HCT116 (cell line): ENCODE results near the gene ST3GAL3. TPM values are rescaled to one million over a fixed set of nuclear protein-coding genes. Genes with fewer than 3 reads are reported as not detected.

Experiments
- ATAC-seq: fragments of 200-7000 bp; cut with Tn5 transposase; 2 replicates; pipeline ENCODE4 v1.9.1; 2020; ENCODE audit warnings: mild to moderate bottlenecking, moderate library complexity
- BruUV-seq: library from RNA; stranded (reverse); fragments of 400-500 nt; replicated peaks from 2 replicates; lab custom pipeline; 2021; lab: Mats Ljungman, UMichigan
- CTCF ChIA-PET: fragments of 300-600 bp; sonication (Branson Sonifier 250); formaldehyde crosslinking; loops from one replicate; lab custom pipeline; 2021; ENCODE audit warnings: antibody characterized with exemption; lab: Charles Lee
- POLR2A ChIA-PET: fragments of 300-600, 350-600 bp; sonication (Branson Sonifier 250); formaldehyde crosslinking; loops from one replicate; lab custom pipeline; 2021; ENCODE audit warnings: antibody characterized with exemption; lab: Charles Lee
- RAD21 ChIA-PET, 2 experiments: fragments of 300-600 bp; sonication (Branson Sonifier 250); formaldehyde crosslinking; loops; one replicate each; lab custom pipeline; 2023; ENCODE audit warnings: low total read pairs in 2 of 2; ENCODE audit not compliant: uncharacterized antibody in 2 of 2, unreplicated experiment in 2 of 2, low non-redundant PET in 1 of 2; lab: Charles Lee
- DNase-seq: peaks from one replicate; pipeline ENCODE4 v3.0.0-alpha.2; 2010; ENCODE audit warnings: low read depth, low spot score
- H2AFZ ChIP-seq: fragments of 200-600 bp; shearing (Covaris generic), sonication (generic); 2 replicates; pipeline ENCODE4 v1.6.1; 2017; ENCODE audit warnings: low read depth, mixed run types, mixed read lengths, antibody characterized with exemption, low read length; ENCODE audit not compliant: poor library complexity, severe bottlenecking
- H3K27ac ChIP-seq: 2 replicates; pipeline ENCODE4 v1.5.1; 2012; ENCODE audit warnings: low read depth, low read length
- H3K27me3 ChIP-seq: fragments of 200-600 bp; sonication (generic); 2 replicates; pipeline ENCODE4 v1.6.1; 2016; ENCODE audit warnings: mixed run types, low read length, mixed read lengths; ENCODE audit not compliant: insufficient read depth
- H3K36me3 ChIP-seq, 2 experiments: fragments of 200-500 bp in 1 of 2; fragments of 200-600 bp in 1 of 2; sonication (Bioruptor generic) in 1 of 2; sonication (generic) in 1 of 2; 2 replicates each; pipeline versions ENCODE4 v1.5.1 to v1.6.1; 2014 to 2016; ENCODE audit warnings: low read length in 2 of 2, inconsistent platforms in 1 of 2, mixed read lengths in 1 of 2, mixed run types in 1 of 2; ENCODE audit not compliant: insufficient read depth in 2 of 2, control insufficient read depth in 1 of 2
- H3K4me1 ChIP-seq, 2 experiments: fragments of 200-600 bp in 1 of 2; sonication (generic) in 1 of 2; 2 replicates each; pipeline versions ENCODE4 v1.5.1 to v1.6.1; 2012 to 2017; ENCODE audit warnings: low read length in 2 of 2, inconsistent platforms in 1 of 2, mild to moderate bottlenecking in 1 of 2, mixed read lengths in 1 of 2, mixed run types in 1 of 2, moderate library complexity in 1 of 2; ENCODE audit not compliant: insufficient read depth in 2 of 2, control insufficient read depth in 1 of 2
- H3K4me2 ChIP-seq: fragments of 200-600 bp; sonication (generic); 2 replicates; pipeline ENCODE4 v1.6.1; 2017; ENCODE audit warnings: mixed run types, low read length, mixed read lengths
- H3K4me3 ChIP-seq, 2 experiments: fragments of 200-600 bp in 1 of 2; sonication (generic) in 1 of 2; replicated peaks in 1 of 2; 2 replicates each; pipeline ENCODE4 v1.5.1; 2011 to 2016; ENCODE audit warnings: low read length in 2 of 2, control low read depth in 1 of 2, low read depth in 1 of 2, mild to moderate bottlenecking in 1 of 2, mixed read lengths in 1 of 2, mixed run types in 1 of 2
- H3K79me2 ChIP-seq: fragments of 200-600 bp; sonication (generic); 2 replicates; pipeline ENCODE4 v1.6.1; 2017; ENCODE audit warnings: mild to moderate bottlenecking, mixed run types, low read length, moderate library complexity, mixed read lengths; ENCODE audit not compliant: insufficient read depth
- H3K9ac ChIP-seq: fragments of 200-600 bp; sonication (generic); 2 replicates; pipeline ENCODE4 v1.6.1; 2016; ENCODE audit warnings: low read length, mixed read lengths
- H3K9me2 ChIP-seq: fragments of 200-600 bp; sonication (generic), shearing (Covaris generic); 2 replicates; pipeline ENCODE4 v1.6.1; 2017; ENCODE audit warnings: mixed run types, mild to moderate bottlenecking, moderate library complexity; ENCODE audit not compliant: insufficient read depth
- H3K9me3 ChIP-seq, 2 experiments: fragments of 200-500 bp in 1 of 2; fragments of 200-600 bp in 1 of 2; sonication (Bioruptor generic) in 1 of 2; sonication (generic) in 1 of 2; 2 replicates each; pipeline ENCODE4 v1.6.1; 2014 to 2017; ENCODE audit warnings: low read length in 2 of 2, mixed read lengths in 2 of 2, inconsistent platforms in 1 of 2, low read depth in 1 of 2, mild to moderate bottlenecking in 1 of 2, mixed run types in 1 of 2, moderate library complexity in 1 of 2; ENCODE audit not compliant: control insufficient read depth in 1 of 2, insufficient read depth in 1 of 2
- H4K20me1 ChIP-seq: fragments of 200-600 bp; sonication (generic), shearing (Covaris generic); 2 replicates; pipeline ENCODE4 v1.6.1; 2017; ENCODE audit warnings: mixed run types, mild to moderate bottlenecking, moderate library complexity; ENCODE audit not compliant: insufficient read depth
- EGR1 ChIP-seq: IDR thresholded peaks from 2 replicates; pipeline ENCODE4 v1.6.1; 2012; ENCODE audit warnings: low read depth
- intact Hi-C: fragments of 100-400 bp; cut with micrococcal nuclease; formaldehyde crosslinking; loops from 2 replicates; pipeline ENCODE4 v1.10.0; 2022
- total RNA-seq: library from RNA; stranded (reverse); gene quantifications from one replicate; pipeline ENCODE4 v1.2.1, GENCODE V29; 2021; ENCODE audit not compliant: unreplicated experiment
- TF ChIP-seq, protein P1 (sequence below), 3 experiments: fragments of 200-600 bp in 1 of 3; sonication (generic) in 1 of 3; IDR thresholded peaks in 2 of 3; conservative IDR thresholded peaks in 1 of 3; 2 replicates each; pipeline ENCODE4 v1.5.1; 2012 to 2017; ENCODE audit warnings: low read depth in 2 of 3, low read length in 2 of 3, antibody characterized with exemption in 1 of 3, borderline replicate concordance in 1 of 3, control low read depth in 1 of 3, mild to moderate bottlenecking in 1 of 3, mixed read lengths in 1 of 3, mixed run types in 1 of 3, moderate library complexity in 1 of 3; ENCODE audit not compliant: insufficient read depth in 1 of 3

ST3GAL3 gene
- total RNA-seq, 1 experiment from 2014 or later = 7.2 TPM

DNA sequence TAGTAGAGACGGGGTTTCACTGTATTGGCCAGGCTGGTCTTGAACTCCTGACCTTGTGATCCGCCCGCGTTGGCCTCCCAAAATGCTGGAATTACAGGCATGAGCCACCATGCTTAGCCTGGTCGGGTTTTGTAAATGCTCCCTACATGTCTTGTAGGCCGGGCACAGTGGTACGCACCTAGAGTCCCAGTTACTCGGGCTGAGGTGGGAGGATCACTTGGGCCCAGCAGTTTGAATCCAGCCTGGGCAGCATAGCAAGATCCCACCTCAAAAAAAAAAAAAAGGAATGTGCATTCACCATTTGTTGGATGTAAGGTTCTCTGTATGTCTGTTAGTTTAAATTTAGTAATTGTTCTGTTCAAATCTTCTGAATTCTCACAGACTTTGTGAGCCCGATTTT lies 95.8 kb downstream of the ST3GAL3 start:
- RAD21 ChIA-PET = no interaction called here
- H3K9ac ChIP-seq = no peak overlapping the region
- H4K20me1 ChIP-seq = no peaks in the 10 kb centered on the region
- H3K4me2 ChIP-seq = no peak overlapping the region
- no peaks in the 10 kb centered on the region for H3K9me2 ChIP-seq
- H3K4me3 ChIP-seq = no peak overlapping the region
- POLR2A ChIA-PET = no interaction called here
- H3K9me3 ChIP-seq = no peaks in the 10 kb centered on the region
- ATAC-seq (no peak), DNase-seq (no peak)
- no peak overlapping the region for H3K27ac ChIP-seq
- no peaks in the 10 kb centered on the region for H3K27me3 ChIP-seq
- CTCF ChIA-PET = no interaction called here
- H3K36me3 ChIP-seq = no peaks in the 10 kb centered on the region
- no peak for TF ChIP-seq EGR1
- no peaks in the 10 kb centered on the region for H3K79me2 ChIP-seq
- H2AFZ ChIP-seq = no peak overlapping the region
- BruUV-seq = no TSS peak
- intact Hi-C loops = no loop called here
- peaks cover 0 to 10% of the 10 kb centered on the region in 2 experiments; a peak in 1 of 4 replicates for H3K4me1 ChIP-seq

DNA sequence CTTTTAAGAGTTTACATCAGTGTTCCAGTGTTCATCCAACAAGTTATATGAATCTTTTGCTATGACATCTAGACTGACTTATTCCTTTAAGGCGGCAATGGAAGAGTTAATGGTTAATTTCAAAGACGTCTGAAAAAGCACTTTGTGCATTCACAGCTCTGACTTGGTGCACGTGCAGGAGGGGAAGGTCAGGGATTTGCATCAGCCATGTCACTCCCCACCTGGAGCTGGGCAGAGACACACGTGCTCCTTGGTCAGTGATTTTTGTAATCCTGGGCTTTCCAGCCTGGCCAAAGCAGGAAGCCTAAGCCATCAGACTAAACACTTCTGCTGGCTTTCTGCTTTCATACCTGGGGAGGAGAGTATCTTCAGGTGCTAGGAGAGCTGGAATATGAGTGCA lies 96.3 kb downstream of the ST3GAL3 start:
- no peak overlapping the region for H3K4me3 ChIP-seq
- H3K36me3 ChIP-seq = no peaks in the 10 kb centered on the region
- no peaks in the 10 kb centered on the region for H3K79me2 ChIP-seq
- ATAC-seq (no peak), DNase-seq (no peak)
- TF ChIP-seq, protein P1, sequence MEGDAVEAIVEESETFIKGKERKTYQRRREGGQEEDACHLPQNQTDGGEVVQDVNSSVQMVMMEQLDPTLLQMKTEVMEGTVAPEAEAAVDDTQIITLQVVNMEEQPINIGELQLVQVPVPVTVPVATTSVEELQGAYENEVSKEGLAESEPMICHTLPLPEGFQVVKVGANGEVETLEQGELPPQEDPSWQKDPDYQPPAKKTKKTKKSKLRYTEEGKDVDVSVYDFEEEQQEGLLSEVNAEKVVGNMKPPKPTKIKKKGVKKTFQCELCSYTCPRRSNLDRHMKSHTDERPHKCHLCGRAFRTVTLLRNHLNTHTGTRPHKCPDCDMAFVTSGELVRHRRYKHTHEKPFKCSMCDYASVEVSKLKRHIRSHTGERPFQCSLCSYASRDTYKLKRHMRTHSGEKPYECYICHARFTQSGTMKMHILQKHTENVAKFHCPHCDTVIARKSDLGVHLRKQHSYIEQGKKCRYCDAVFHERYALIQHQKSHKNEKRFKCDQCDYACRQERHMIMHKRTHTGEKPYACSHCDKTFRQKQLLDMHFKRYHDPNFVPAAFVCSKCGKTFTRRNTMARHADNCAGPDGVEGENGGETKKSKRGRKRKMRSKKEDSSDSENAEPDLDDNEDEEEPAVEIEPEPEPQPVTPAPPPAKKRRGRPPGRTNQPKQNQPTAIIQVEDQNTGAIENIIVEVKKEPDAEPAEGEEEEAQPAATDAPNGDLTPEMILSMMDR (IDR thresholded peaks at IDR 0.05 in 2 of 3, conservative IDR thresholded peaks at IDR 0.05 in 1 of 3; ENCODE audit: borderline replicate concordance in 1 of 3, insufficient read depth in 1 of 3, low read depth in 2 of 3, low read length in 2 of 3) = no peak
- H3K27me3 ChIP-seq = no peaks in the 10 kb centered on the region
- H3K4me2 ChIP-seq = no peak overlapping the region
- RAD21 ChIA-PET = no interaction called here
- CTCF ChIA-PET = no interaction called here
- BruUV-seq = no TSS peak
- H3K9ac ChIP-seq = no peak overlapping the region
- H3K9me2 ChIP-seq = no peaks in the 10 kb centered on the region
- intact Hi-C loops = no loop called here
- POLR2A ChIA-PET = interaction anchor here (0.6 kb wide), 1 partner anchor 701 kb away, joined by 3 read pairs; no protein-coding TSS in a partner anchor
- H2AFZ ChIP-seq = no peak overlapping the region
- H3K9me3 ChIP-seq = no peaks in the 10 kb centered on the region
- H4K20me1 ChIP-seq = no peaks in the 10 kb centered on the region
- no peak overlapping the region for H3K27ac ChIP-seq
- peaks cover 0 to 10% of the 10 kb centered on the region in 2 experiments; a peak in 1 of 4 replicates for H3K4me1 ChIP-seq
